ENCODE measurements around the gene REL. TPM values are rescaled to one million over a fixed set of nuclear protein-coding genes. Genes with fewer than 3 reads are reported as not detected.

REL gene
- total RNA-seq, 2 donors from 2014 or later: 10.2 to 30.0 TPM

GRCh38 chr2:60965499-60965785 lies 84.1 kb downstream of the REL start:
- Histone ChIP-seq H3K9me3 (no peaks in the 10 kb centered on the region), H3K27me3 (replicated peaks; ENCODE audit: insufficient read depth) (no peaks in the 10 kb centered on the region), H3K4me3 (no peak overlapping the region), H3K4me1 (replicated peaks) (no peaks in the 10 kb centered on the region), H3K36me3 (no peaks in the 10 kb centered on the region), H3K27ac (no peak overlapping the region)
- DNase-seq (ENCODE audit: low spot score): no peak
- TF ChIP-seq, protein P1, sequence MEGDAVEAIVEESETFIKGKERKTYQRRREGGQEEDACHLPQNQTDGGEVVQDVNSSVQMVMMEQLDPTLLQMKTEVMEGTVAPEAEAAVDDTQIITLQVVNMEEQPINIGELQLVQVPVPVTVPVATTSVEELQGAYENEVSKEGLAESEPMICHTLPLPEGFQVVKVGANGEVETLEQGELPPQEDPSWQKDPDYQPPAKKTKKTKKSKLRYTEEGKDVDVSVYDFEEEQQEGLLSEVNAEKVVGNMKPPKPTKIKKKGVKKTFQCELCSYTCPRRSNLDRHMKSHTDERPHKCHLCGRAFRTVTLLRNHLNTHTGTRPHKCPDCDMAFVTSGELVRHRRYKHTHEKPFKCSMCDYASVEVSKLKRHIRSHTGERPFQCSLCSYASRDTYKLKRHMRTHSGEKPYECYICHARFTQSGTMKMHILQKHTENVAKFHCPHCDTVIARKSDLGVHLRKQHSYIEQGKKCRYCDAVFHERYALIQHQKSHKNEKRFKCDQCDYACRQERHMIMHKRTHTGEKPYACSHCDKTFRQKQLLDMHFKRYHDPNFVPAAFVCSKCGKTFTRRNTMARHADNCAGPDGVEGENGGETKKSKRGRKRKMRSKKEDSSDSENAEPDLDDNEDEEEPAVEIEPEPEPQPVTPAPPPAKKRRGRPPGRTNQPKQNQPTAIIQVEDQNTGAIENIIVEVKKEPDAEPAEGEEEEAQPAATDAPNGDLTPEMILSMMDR (IDR thresholded peaks at IDR 0.05): no peak
- no peak for TF ChIP-seq POLR2AphosphoS5 (IDR thresholded peaks at IDR 0.05)
- TF ChIP-seq POLR2A (IDR thresholded peaks at IDR 0.05): no peak
- intact Hi-C loops (cut with DNase I): no loop called here

GRCh38 chr2:60966507-60967405 lies 85.4 kb downstream of the REL start:
- H3K4me1 ChIP-seq (replicated peaks): no peaks in the 10 kb centered on the region
- H3K4me3 ChIP-seq: no peak overlapping the region
- WGBS: 91% methylated on average over 1 of the region's 1 CpG
- H3K36me3 ChIP-seq: no peaks in the 10 kb centered on the region
- no peaks in the 10 kb centered on the region for H3K27me3 ChIP-seq (replicated peaks; ENCODE audit: insufficient read depth)
- H3K27ac ChIP-seq: no peak overlapping the region
- no peak for DNase-seq (ENCODE audit: low spot score)
- H3K9me3 ChIP-seq: no peaks in the 10 kb centered on the region
- no peak for TF ChIP-seq POLR2A (IDR thresholded peaks at IDR 0.05)
- TF ChIP-seq, protein P1 (IDR thresholded peaks at IDR 0.05): no peak
- no peak for TF ChIP-seq POLR2AphosphoS5 (IDR thresholded peaks at IDR 0.05)
- intact Hi-C loops (cut with DNase I): no loop called here

DNA sequence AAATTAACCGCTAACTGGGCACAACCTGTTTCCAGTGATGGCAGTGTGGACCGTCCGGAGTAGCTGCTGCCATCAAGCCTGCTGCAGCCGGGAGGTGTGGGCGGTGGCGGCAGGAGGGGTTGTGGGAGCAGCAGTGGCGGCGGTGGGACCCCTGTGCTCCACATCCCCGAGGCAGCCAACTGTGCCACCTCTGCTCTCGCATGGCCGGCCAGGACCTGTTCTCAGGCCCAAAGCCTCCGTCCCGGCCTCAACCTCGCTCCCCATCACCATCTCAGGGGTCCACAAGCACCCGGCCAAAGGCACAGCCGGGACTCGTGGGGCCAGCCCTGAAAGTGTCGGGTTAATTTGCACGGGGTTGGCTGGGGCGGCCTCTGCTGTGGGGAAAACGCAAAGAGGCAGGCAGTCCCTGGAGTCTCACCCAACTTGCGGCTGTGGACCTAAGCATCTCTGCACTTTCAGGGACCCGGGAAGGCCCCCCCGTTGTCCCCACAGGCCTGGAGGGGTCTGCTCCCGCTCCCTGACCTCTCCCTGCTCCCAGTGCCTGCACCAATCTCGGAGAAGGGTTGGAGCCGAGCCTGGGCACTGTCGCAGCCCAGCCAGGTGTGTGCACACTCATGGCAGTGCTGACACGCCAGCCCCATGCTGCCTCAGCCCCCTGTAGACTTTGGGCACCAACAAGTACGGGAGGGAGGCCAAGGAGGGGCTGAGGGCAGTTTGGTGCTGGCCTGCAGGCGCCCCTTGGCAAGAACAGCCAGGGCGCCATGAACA lies 91.7 kb downstream of the REL start:
- H3K4me1 ChIP-seq (replicated peaks): no peaks in the 10 kb centered on the region
- TF ChIP-seq POLR2AphosphoS5 (IDR thresholded peaks at IDR 0.05): no peak
- TF ChIP-seq, protein P1 (IDR thresholded peaks at IDR 0.05): no peak
- no peak for TF ChIP-seq POLR2A (IDR thresholded peaks at IDR 0.05)
- H3K36me3 ChIP-seq: no peaks in the 10 kb centered on the region
- H3K27ac ChIP-seq: no peak overlapping the region
- no peaks in the 10 kb centered on the region for H3K9me3 ChIP-seq
- intact Hi-C loops (cut with DNase I): no loop called here
- H3K27me3 ChIP-seq (replicated peaks; ENCODE audit: insufficient read depth): no peaks in the 10 kb centered on the region
- WGBS: 92% methylated on average over 32 of the region's 32 CpGs
- no peak overlapping the region for H3K4me3 ChIP-seq
- DNase-seq (ENCODE audit: low spot score): no peak

DNA sequence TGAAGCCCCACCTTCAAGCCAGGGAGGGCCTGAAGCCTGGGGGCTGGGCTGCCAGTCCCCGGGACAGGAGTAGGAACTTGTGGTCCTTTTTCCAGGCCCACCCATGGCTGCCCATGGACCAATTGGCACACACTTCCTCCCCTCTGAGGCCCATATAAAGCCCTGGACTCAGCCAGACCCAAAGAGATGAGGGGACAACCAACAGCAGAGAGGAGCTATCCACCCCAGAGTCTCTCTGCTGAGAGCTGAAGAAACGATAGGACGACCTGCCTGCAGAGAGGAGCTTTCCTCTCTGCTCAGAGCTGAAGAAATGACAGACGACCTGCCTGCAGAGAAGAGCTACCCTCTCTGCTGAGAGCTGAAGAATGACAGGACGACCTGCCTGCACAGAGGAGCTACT lies 92.3 kb downstream of the REL start:
- WGBS: 84% methylated on average over 5 of the region's 5 CpGs
- Histone ChIP-seq H3K36me3 (no peaks in the 10 kb centered on the region), H3K27ac (no peak overlapping the region), H3K9me3 (no peaks in the 10 kb centered on the region), H3K4me3 (no peak overlapping the region), H3K4me1 (replicated peaks) (no peaks in the 10 kb centered on the region), H3K27me3 (replicated peaks; ENCODE audit: insufficient read depth) (no peaks in the 10 kb centered on the region)
- intact Hi-C loops (cut with DNase I): no loop called here
- TF ChIP-seq POLR2AphosphoS5 (IDR thresholded peaks at IDR 0.05) (no peak), POLR2A (IDR thresholded peaks at IDR 0.05) (no peak)
- TF ChIP-seq, protein P1 (IDR thresholded peaks at IDR 0.05): no peak
- DNase-seq (ENCODE audit: low spot score): no peak

Measured in prostate gland (tissue), 2 donors.